HG03196 (cell line): ENCODE results near the gene PPHLN1.
A peak's percentile ranks its signal among the peaks of the same experiment; 100 is the strongest.

ENCODE experiments used
- ATAC-seq: cut with Tn5 transposase; IDR thresholded peaks from one replicate; pipeline ENCODE4 v1.9.1; 2021; ENCODE audit not compliant: unreplicated experiment

The PPHLN1 gene, protein sequence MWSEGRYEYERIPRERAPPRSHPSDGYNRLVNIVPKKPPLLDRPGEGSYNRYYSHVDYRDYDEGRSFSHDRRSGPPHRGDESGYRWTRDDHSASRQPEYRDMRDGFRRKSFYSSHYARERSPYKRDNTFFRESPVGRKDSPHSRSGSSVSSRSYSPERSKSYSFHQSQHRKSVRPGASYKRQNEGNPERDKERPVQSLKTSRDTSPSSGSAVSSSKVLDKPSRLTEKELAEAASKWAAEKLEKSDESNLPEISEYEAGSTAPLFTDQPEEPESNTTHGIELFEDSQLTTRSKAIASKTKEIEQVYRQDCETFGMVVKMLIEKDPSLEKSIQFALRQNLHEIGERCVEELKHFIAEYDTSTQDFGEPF

GRCh38 chr12:42325653-42326474 is at the start of gene PPHLN1, which contains the start of gene ZCRB1:
PPHLN1 (plus strand) TSS chr12:42326167; CDS start chr12:42335903, 9,736 bp downstream.
ZCRB1 (minus strand) TSS chr12:42326094; CDS start chr12:42324102, 1,992 bp downstream.
- peak; percentile 95 for ATAC-seq

DNA sequence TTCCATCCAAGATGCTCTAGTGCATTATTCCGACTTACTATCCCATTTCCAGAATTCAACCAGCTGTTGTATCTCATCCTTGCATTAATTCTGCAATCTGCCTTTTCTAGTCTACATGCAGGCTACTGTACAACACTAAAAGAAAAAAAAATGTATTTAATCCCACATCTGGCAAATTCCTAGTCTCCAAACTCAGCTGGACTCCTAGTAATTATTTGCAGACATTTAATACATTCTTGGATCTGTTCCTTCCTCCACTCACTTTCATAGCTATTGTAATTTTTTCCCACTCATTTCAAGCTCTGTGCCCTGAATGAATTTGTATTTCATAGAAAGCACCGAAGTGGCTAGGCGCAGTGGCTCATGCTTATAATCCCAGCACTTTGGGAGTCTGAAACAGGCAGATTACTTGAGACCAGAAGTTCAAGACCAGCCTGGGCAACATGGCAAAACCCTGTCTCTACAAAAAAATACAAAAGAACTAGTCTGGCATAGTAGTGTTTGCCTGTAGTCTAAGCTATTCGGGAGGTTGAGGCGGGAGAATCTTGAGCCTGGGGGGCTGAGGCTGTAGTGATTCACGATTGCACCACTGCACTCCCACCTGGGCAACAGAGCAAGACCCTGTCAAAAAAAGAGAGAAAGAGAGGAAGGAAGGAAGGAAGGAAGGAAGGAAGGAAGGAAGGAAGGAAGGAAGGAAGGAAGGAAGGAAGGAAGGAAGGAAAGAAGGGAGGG is 48.4 kb upstream of the PPHLN1 start:
- no peak for ATAC-seq

DNA sequence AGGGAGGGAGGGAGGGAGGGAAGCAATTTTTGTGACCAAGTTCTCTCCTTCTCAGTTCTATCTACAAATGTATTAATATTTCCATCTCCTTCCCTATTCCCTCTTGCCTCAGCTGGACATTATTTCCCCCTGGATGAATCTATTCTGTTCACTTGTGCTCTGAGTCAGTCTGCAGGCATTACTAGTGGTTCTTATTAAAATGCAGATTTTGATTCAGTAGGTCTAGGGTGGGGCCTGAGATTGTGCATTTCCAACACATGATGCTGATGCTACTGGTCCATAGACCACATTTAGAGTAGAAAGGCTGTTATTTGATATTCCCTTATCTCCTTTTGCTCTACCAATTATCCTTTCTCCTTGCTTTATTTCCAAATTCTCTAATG is 47.8 kb upstream of the PPHLN1 start:
- no peak for ATAC-seq

DNA sequence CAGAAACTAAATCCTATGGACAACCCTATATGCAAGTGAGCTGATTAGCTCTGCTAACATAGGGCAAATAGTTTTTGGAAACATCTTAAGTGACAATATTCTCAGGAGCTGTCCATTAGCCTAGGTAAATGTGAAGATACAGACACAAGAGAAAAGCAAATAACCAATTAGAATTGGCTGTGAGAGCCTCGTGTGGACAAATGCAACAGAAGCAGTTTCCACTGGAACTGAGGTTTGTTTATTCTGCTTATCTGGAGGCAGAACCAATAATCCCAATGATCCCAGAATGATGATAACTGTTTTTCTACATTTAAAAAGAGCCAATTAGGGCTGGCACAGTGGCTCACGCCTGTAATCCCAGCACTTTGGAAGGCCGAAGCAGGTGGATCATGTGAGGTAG is 44.7 kb upstream of the PPHLN1 start:
- no peak for ATAC-seq

DNA sequence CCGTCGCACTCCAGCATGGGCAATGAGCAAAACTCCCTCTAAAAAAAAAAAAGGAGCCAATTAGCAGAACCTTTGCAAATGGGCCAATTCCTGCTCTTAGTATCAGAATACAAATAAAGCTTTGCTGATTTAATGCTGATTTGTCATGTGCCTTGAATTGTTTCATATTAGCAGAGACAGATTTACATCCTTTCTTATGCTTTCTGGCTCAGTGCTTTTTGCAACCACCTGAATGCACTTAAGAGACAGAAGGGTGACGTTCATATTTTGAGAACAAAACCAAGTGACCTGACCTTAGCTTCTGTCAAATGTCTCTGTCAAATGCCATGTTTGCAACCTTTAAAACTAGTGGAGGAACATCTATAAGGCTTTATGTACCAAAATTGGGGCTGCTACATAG is 44.1 kb upstream of the PPHLN1 start:
- ATAC-seq, result no peak

GRCh38 chr12:42282294-42282693 is 43.7 kb upstream of the PPHLN1 start:
- no peak for ATAC-seq

GRCh38 chr12:42283739-42284138 is 42.2 kb upstream of the PPHLN1 start:
- ATAC-seq, result no peak

DNA sequence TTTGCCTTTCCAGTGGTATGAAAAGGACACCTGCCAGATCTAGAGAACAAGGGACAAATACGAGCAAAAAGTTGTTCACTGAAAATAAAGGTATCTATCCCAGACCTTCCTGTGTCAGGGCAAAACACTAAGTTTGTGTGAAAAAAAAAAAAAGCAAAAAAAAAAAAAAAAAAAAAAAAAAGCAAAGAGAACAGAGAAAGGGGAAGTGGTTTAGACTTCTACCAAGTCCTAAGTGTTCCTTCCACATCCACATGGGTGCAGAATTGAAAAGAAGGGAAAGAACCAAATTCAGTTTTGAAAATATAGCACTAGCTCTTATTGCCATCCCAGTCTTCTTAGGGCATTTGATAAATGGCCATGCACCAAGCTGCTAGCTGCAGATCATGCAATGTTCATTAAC is 41.8 kb upstream of the PPHLN1 start:
- ATAC-seq, result no peak

DNA sequence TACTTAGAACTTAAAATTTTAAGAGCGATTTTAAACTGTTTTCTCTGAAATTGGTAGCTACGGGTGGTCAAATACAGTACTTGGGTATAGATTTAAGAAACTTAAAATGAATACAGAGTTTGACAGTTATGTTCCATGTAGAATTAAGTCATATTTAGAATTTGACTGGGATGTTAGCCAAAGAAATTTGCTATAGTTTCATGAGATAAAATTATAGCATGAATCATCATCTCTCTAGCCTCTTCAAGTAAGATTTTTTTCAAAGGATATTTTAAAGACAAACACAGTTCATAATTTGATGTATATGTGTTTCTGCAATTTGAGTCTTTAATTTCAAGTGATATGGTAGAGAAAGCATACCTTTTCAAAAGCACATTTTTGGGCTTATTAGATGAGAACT is 41.1 kb upstream of the PPHLN1 start:
- ATAC-seq, result no peak

DNA sequence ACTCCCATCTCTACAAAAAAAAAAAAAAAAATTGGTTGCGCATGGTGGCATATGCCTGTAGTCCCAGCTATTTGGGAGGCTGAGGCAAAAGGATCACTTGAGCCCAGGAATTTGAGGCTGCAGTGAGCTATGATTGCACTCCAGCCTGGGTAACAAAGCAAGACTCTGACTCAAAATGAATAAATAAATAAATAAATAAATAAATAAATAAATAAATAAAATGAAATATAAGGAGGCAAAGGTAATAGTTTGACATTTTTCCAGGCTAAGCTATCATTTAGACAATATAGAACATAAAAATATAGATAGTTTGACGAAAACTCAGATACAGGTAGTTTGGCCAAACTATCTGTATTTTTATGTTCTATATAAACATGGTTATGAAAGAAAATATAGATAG is 40.5 kb upstream of the PPHLN1 start:
- ATAC-seq, result no peak

GRCh38 chr12:42286741-42287140 is 39.2 kb upstream of the PPHLN1 start:
- no peak for ATAC-seq

GRCh38 chr12:42288544-42288943 is 37.4 kb upstream of the PPHLN1 start:
- ATAC-seq, result no peak

- no peak for ATAC-seq
These were observed 34.3 kb upstream of the PPHLN1 start for GRCh38 chr12:42291680-42292079.

- no peak for ATAC-seq
These were observed 29.4 kb upstream of the PPHLN1 start for GRCh38 chr12:42296503-42297109.

DNA sequence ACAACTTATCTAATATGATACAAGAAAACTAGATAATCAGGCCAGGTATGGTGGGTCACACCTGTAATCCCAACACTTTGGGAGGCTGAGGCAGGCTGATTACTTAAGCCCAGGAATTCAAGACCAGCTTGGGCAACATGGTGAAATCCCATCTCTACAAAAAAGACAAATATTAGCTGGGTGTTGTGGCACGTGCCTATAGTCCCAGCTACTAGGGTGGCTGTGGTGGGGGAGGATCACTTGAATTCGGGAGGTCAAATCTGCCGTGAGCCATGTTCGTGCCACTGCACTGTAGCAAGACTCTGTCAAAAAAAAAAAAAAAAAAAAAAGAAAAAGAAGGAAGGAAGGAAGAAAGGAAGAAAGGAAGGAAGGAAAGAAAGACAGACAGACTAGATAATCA is 27.1 kb upstream of the PPHLN1 start:
- ATAC-seq, result no peak

DNA sequence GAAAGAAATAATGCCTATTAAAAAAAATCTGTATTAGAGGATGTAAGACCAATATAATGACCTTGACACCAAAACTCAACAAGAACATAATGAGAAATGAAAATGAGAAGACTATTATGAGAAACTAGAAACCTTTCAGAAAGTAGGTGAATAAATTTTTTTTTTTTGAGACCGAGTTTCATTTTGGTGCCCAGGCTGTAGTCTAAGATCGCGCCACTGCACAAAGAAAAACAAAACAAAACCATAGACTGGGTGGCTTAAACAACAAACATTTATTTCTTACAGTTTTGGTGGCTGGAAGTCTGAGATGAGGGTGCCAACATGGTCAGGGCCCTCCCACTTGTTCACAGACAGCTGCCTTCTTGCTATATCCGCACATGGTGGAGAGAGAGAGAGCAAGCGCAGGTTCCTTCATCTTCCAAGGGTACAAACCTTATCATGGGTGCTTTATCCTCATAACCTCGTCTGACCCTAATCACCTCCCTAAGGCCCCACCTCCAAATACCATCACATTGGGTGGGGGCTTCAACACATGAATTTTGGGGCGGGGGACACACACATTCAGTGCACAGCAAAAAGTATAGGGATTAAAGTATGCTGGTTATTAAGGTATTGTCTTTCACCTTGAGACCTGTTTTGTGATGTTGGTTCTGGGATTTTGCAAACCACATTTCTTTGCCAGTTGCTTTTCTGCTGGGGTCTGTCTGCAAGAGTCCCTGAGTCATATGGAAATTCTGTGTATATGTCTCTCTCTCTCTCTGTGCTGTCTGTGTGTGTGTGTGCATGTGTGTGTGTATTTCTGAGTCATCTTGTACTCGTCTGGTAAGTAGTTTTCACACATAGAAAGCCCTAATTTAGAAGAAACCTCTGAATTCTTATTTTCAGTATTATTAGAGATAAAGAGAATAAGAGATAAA is 26.3 kb upstream of the PPHLN1 start:
- ATAC-seq, result peak; percentile 83

- ATAC-seq, result no peak
These were observed 19.7 kb upstream of the PPHLN1 start for GRCh38 chr12:42306297-42306696.

DNA sequence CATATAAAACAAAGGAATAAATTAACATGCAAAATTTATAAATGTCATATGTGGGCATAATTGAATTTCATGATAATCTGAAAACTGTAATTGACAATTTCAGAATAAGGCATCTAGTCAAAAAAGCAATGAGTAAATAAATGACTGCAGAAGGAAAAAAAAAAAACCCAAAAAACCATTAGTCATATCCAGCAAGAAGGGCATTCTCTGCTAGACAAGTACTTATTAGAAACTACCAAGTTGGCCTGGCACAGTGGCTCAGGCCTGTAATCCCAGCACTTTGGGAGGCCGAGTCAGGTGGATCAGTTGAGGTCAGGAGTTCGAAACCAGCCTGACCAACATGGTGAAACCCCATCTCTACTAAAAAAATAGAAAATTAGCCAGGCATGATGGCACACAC is 17.6 kb upstream of the PPHLN1 start:
- no peak for ATAC-seq

- no peak for ATAC-seq
These were observed 16.0 kb upstream of the PPHLN1 start for GRCh38 chr12:42309996-42310395.

DNA sequence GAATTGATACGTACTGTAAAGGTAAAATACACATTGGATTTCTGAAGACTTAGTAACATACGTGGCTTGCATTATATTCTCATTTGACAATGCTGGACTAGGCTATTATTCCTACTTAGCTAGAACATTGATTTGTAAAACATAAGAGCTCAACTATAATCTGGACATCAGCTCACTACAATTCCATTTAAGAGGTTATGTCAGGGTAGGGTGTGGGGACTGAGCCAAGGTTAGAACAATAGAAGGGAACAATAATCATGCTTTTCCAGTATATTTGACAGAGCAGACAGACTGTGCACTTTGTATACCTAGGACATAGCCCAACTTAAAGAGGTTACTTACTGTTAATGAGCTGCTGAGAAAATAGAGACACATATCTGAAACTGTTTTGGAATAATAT is 10.9 kb upstream of the PPHLN1 start:
- ATAC-seq, result no peak
